ENCODE measurements around the gene ABCA9.

- TF ChIP-seq MAX (IDR thresholded peaks at IDR 0.05; ENCODE audit: low read depth, low read length): no peak
- TF ChIP-seq POLR2A (IDR thresholded peaks at IDR 0.05; ENCODE audit: extremely low read depth, insufficient read length): no peak
- no peak for TF ChIP-seq CTCF (IDR thresholded peaks at IDR 0.05; ENCODE audit: low read depth, low read length)
- TF ChIP-seq MYC (IDR thresholded peaks at IDR 0.05; ENCODE audit: low read depth, low read length): no peak
Measured at GRCh38 chr17:68924793-68925720, 135.7 kb downstream of the ABCA9 start.

Measured in NB4 (cell line).